Measurements from ENCODE around the gene AKAP8. TPM values are rescaled to one million over a fixed set of nuclear protein-coding genes. Genes with fewer than 3 reads are reported as not detected.
"Not testable (repeated sequence)": the region's sequence is repeated elsewhere in the genome, so short reads cannot be mapped to it uniquely, and the experiment has no call there.

AKAP8 gene
- total RNA-seq, 1 donor from 2014 or later = 62.1 TPM

- no peaks in the 10 kb centered on the region for H3K9me3 Mint-ChIP-seq
- peaks cover 67% of the 10 kb centered on the region for H3K36me3 Mint-ChIP-seq (ENCODE audit: low read depth)
- DNase-seq (ENCODE audit: low spot score) = no peak
- H3K27ac Mint-ChIP-seq = no peak overlapping the region
- intact Hi-C loops (cut with micrococcal nuclease) = no loop called here
- no peaks in the 10 kb centered on the region for H3K4me1 Mint-ChIP-seq (ENCODE audit: low read depth)
- H3K4me3 Mint-ChIP-seq (ENCODE audit: low read depth) = no peak overlapping the region
- H3K27me3 Mint-ChIP-seq (ENCODE audit: low read depth) = no peaks in the 10 kb centered on the region
These were observed 12.1 kb downstream of the AKAP8 start for GRCh38 chr19:15367439-15367838.

GRCh38 chr19:15365264-15365663 is 14.3 kb downstream of the AKAP8 start:
- peaks cover 3% of the 10 kb centered on the region for H3K4me1 Mint-ChIP-seq (ENCODE audit: low read depth)
- H3K9me3 Mint-ChIP-seq = no peaks in the 10 kb centered on the region
- intact Hi-C loops (cut with micrococcal nuclease) = no loop called here
- no peak overlapping the region for H3K27ac Mint-ChIP-seq
- H3K4me3 Mint-ChIP-seq (ENCODE audit: low read depth) = no peak overlapping the region
- H3K36me3 Mint-ChIP-seq (ENCODE audit: low read depth) = peaks cover 70% of the 10 kb centered on the region
- no peak for DNase-seq (ENCODE audit: low spot score)
- no peaks in the 10 kb centered on the region for H3K27me3 Mint-ChIP-seq (ENCODE audit: low read depth)

GRCh38 chr19:15363791-15364190 is 15.8 kb downstream of the AKAP8 start:
- H3K4me1 Mint-ChIP-seq (ENCODE audit: low read depth); H3K27ac Mint-ChIP-seq; H3K4me3 Mint-ChIP-seq (ENCODE audit: low read depth); H3K27me3 Mint-ChIP-seq (ENCODE audit: low read depth); H3K9me3 Mint-ChIP-seq; intact Hi-C loops (cut with micrococcal nuclease); DNase-seq (ENCODE audit: low spot score): not testable (repeated sequence)
- H3K36me3 Mint-ChIP-seq (ENCODE audit: low read depth) = peaks cover 72% of the 10 kb centered on the region

GRCh38 chr19:15363048-15363447 is 16.5 kb downstream of the AKAP8 start:
- H3K4me3 Mint-ChIP-seq (ENCODE audit: low read depth); H3K27ac Mint-ChIP-seq; intact Hi-C loops (cut with micrococcal nuclease); H3K4me1 Mint-ChIP-seq (ENCODE audit: low read depth); DNase-seq (ENCODE audit: low spot score); H3K9me3 Mint-ChIP-seq; H3K27me3 Mint-ChIP-seq (ENCODE audit: low read depth): not testable (repeated sequence)
- H3K36me3 Mint-ChIP-seq (ENCODE audit: low read depth) = peaks cover 72% of the 10 kb centered on the region

- H3K27ac Mint-ChIP-seq; intact Hi-C loops (cut with micrococcal nuclease); H3K4me1 Mint-ChIP-seq (ENCODE audit: low read depth); DNase-seq (ENCODE audit: low spot score); H3K4me3 Mint-ChIP-seq (ENCODE audit: low read depth); H3K9me3 Mint-ChIP-seq; H3K27me3 Mint-ChIP-seq (ENCODE audit: low read depth): not testable (repeated sequence)
- H3K36me3 Mint-ChIP-seq (ENCODE audit: low read depth) = peaks cover 68% of the 10 kb centered on the region
These were observed 19.6 kb downstream of the AKAP8 start for GRCh38 chr19:15360015-15360414.

- Mint-ChIP-seq H3K9me3 (no peaks in the 10 kb centered on the region), H3K27me3 (ENCODE audit: low read depth) (no peaks in the 10 kb centered on the region), H3K27ac (no peak overlapping the region), H3K4me1 (ENCODE audit: low read depth) (peaks cover 3% of the 10 kb centered on the region), H3K4me3 (ENCODE audit: low read depth) (no peak overlapping the region), H3K36me3 (ENCODE audit: low read depth) (peaks cover 70% of the 10 kb centered on the region)
- intact Hi-C loops (cut with micrococcal nuclease) = no loop called here
- no peak for DNase-seq (ENCODE audit: low spot score)
These were observed 20.7 kb downstream of the AKAP8 start for GRCh38 chr19:15358918-15359317.

DNA sequence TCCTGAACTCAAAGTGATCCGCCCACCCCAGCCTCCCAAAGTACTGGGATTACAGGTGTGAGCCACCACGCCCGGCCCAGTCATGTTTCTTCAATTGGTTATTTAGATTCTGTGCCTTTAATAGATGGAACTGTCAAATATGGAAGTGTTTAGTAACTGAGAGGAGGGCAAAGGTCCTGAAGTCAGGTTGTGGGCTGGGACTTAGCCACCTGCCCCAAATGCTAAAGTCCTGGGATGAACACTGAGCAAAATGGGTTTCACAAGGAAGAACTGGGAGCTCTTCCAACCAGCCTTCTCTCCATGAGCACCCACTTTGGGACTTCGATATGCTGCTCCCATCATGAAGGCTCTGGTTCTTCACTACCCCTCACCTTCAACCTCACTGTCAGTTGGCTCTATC is 21.7 kb downstream of the AKAP8 start:
- peaks cover 71% of the 10 kb centered on the region for H3K36me3 Mint-ChIP-seq (ENCODE audit: low read depth)
- H3K9me3 Mint-ChIP-seq = no peaks in the 10 kb centered on the region
- H3K4me1 Mint-ChIP-seq (ENCODE audit: low read depth) = peaks cover 3% of the 10 kb centered on the region
- H3K4me3 Mint-ChIP-seq (ENCODE audit: low read depth) = no peak overlapping the region
- no peak for DNase-seq (ENCODE audit: low spot score)
- intact Hi-C loops (cut with micrococcal nuclease) = no loop called here
- no peaks in the 10 kb centered on the region for H3K27me3 Mint-ChIP-seq (ENCODE audit: low read depth)
- H3K27ac Mint-ChIP-seq = no peak overlapping the region

- Mint-ChIP-seq H3K27ac (no peak overlapping the region), H3K4me3 (ENCODE audit: low read depth) (no peak overlapping the region), H3K27me3 (ENCODE audit: low read depth) (no peaks in the 10 kb centered on the region), H3K4me1 (ENCODE audit: low read depth) (no peaks in the 10 kb centered on the region), H3K36me3 (ENCODE audit: low read depth) (peaks cover 51% of the 10 kb centered on the region), H3K9me3 (no peaks in the 10 kb centered on the region)
- intact Hi-C loops (cut with micrococcal nuclease) = no loop called here
- DNase-seq (ENCODE audit: low spot score) = no peak
These were observed 24.9 kb downstream of the AKAP8 start for GRCh38 chr19:15354566-15355296.

DNA sequence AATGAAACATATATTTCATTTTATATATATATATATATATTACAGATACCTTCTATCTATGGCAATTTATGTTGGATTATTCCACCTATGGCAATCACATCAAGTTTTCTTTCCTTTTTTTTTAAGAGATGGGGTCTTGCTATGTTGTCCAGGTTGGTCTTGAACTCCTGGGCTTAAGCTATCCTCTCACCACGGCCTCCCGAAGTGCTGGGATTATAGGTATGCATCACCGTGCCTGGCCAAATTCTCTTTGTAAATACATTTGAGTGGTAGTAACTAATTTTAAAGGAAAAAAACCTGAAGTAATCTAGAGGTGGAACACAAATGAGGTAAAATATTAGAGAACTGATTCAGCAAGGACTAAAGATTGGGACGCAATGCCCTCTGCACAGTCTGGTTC is 25.7 kb downstream of the AKAP8 start:
- Mint-ChIP-seq H3K27ac (no peak overlapping the region), H3K4me3 (ENCODE audit: low read depth) (no peak overlapping the region), H3K36me3 (ENCODE audit: low read depth) (peaks cover 46% of the 10 kb centered on the region)

DNA sequence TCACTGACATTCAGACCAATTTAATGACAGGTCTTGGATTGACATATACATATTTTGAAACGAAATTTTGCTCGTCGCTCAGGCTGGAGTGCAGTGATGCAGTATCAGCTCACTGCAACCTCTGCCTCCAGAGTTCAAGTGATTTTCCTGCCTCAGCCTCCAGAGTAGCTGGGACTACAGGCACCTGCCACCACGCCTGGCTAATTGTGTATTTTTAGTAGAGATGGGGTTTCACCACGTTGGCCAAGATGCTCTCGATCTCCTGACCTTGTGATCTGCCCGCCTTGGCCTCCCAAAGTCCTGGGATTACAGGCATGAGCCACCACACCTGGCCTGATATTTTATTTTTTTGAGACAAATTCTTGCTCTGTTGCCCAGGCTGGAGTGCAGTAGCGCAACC is 27.1 kb downstream of the AKAP8 start:
- peaks cover 32% of the 10 kb centered on the region for H3K36me3 Mint-ChIP-seq (ENCODE audit: low read depth)
- H3K27ac Mint-ChIP-seq = not testable (repeated sequence)

More for the DNA sequence above, 25.7 kb downstream of the AKAP8 start:
- DNase-seq (ENCODE audit: low spot score) = no peak
- intact Hi-C loops (cut with micrococcal nuclease) = no loop called here
- Mint-ChIP-seq H3K27me3 (ENCODE audit: low read depth) (no peaks in the 10 kb centered on the region), H3K9me3 (no peaks in the 10 kb centered on the region), H3K4me1 (ENCODE audit: low read depth) (no peaks in the 10 kb centered on the region)

GRCh38 chr19:15341328-15341727 is 38.3 kb downstream of the AKAP8 start:
- H3K4me1 Mint-ChIP-seq (ENCODE audit: low read depth); H3K27ac Mint-ChIP-seq; H3K9me3 Mint-ChIP-seq; H3K4me3 Mint-ChIP-seq (ENCODE audit: low read depth); H3K27me3 Mint-ChIP-seq (ENCODE audit: low read depth); DNase-seq (ENCODE audit: low spot score); intact Hi-C loops (cut with micrococcal nuclease): not testable (repeated sequence)
- peaks cover 24% of the 10 kb centered on the region for H3K36me3 Mint-ChIP-seq (ENCODE audit: low read depth)

More for the DNA sequence above, 27.1 kb downstream of the AKAP8 start:
- intact Hi-C loops (cut with micrococcal nuclease); H3K9me3 Mint-ChIP-seq; H3K27me3 Mint-ChIP-seq (ENCODE audit: low read depth); H3K4me1 Mint-ChIP-seq (ENCODE audit: low read depth); DNase-seq (ENCODE audit: low spot score); H3K4me3 Mint-ChIP-seq (ENCODE audit: low read depth): not testable (repeated sequence)

DNA sequence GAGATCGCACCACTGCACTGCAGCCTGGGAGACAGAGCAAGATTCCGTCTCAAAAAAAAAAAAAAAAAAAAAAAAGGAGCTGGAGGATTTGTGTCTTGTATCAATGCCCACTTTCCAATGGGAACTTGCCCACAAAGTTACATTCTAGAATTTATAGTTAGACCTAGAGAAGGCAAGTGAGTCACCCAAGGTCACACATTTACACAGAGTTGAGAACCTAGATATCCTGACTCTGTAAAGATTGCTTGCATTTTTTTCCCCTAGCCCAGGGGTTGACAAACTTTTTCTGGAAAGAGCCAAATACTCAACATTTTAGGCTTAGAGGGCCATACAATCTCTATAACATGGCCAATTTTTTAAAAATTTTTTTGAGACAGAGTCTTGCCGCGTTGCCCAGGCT is 39.5 kb downstream of the AKAP8 start:
- H3K36me3 Mint-ChIP-seq (ENCODE audit: low read depth) = peaks cover 15% of the 10 kb centered on the region
- no peaks in the 10 kb centered on the region for H3K9me3 Mint-ChIP-seq
- no peak for DNase-seq (ENCODE audit: low spot score)
- no peaks in the 10 kb centered on the region for H3K4me1 Mint-ChIP-seq (ENCODE audit: low read depth)
- H3K27ac Mint-ChIP-seq = no peak overlapping the region
- intact Hi-C loops (cut with micrococcal nuclease) = no loop called here
- no peaks in the 10 kb centered on the region for H3K27me3 Mint-ChIP-seq (ENCODE audit: low read depth)
- H3K4me3 Mint-ChIP-seq (ENCODE audit: low read depth) = no peak overlapping the region

- Mint-ChIP-seq H3K27me3 (ENCODE audit: low read depth) (no peaks in the 10 kb centered on the region), H3K4me1 (ENCODE audit: low read depth) (peaks cover 5% of the 10 kb centered on the region), H3K4me3 (ENCODE audit: low read depth) (no peak overlapping the region), H3K27ac (no peak overlapping the region), H3K9me3 (no peaks in the 10 kb centered on the region), H3K36me3 (ENCODE audit: low read depth) (peaks cover 13% of the 10 kb centered on the region)
- intact Hi-C loops (cut with micrococcal nuclease) = no loop called here
- no peak for DNase-seq (ENCODE audit: low spot score)
These were observed 42.4 kb downstream of the AKAP8 start for GRCh38 chr19:15337202-15337601.

DNA sequence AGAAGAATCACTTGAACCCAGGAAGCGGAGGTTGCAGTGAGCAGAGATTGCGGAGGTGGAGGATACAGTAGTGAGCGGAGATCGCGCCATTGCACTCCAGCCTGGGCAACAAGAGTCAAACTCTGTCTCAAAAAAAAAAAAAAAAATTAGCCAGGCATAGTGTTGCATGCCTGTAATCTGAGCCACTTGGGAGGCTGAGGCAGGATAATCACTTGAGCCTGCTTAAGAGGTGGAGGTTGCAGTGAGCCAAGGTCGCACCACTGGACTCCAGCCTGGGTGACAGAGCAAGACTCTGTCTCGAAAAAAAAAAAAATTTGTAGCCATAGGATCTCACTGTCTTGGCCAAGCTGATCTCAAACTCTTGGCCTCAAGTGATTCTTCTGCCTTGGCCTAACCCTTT is 43.6 kb downstream of the AKAP8 start:
- H3K9me3 Mint-ChIP-seq; intact Hi-C loops (cut with micrococcal nuclease); DNase-seq (ENCODE audit: low spot score); H3K27me3 Mint-ChIP-seq (ENCODE audit: low read depth); H3K4me3 Mint-ChIP-seq (ENCODE audit: low read depth); H3K4me1 Mint-ChIP-seq (ENCODE audit: low read depth); H3K27ac Mint-ChIP-seq: not testable (repeated sequence)
- peaks cover 16% of the 10 kb centered on the region for H3K36me3 Mint-ChIP-seq (ENCODE audit: low read depth)
